Caco-2 (cell line): ENCODE data around the gene YJEFN3. TPM values are rescaled to one million over a fixed set of nuclear protein-coding genes. Genes with fewer than 3 reads are reported as not detected.

Source experiments
- BruUV-seq: library from RNA; stranded (reverse); fragments of 400-500 nt; replicated peaks from 2 replicates; lab custom pipeline; 2021; lab: Mats Ljungman, UMichigan
- CTCF ChIA-PET: fragments of 300-600 bp; sonication (Branson Sonifier 250); formaldehyde crosslinking; loops from one replicate; lab custom pipeline; 2022; ENCODE audit warnings: antibody characterized with exemption; lab: Charles Lee
- POLR2A ChIA-PET: fragments of 300-600 bp; sonication (Branson Sonifier 250); formaldehyde crosslinking; loops from one replicate; lab custom pipeline; 2022; ENCODE audit warnings: antibody characterized with exemption; lab: Charles Lee
- DNase-seq, 2 experiments: peaks; one replicate each; pipeline versions ENCODE4 v3.0.0 to v3.0.0-alpha.2; 2020 to 2022
- H3K27me3 ChIP-seq: replicated peaks from 2 replicates; pipeline ENCODE4 v1.6.0; 2011; ENCODE audit warnings: low read length; ENCODE audit not compliant: control insufficient read depth, insufficient read depth
- H3K36me3 ChIP-seq: 2 replicates; pipeline ENCODE4 v1.5.1; 2011; ENCODE audit warnings: low read length; ENCODE audit not compliant: control insufficient read depth, insufficient read depth
- H3K4me1 ChIP-seq: fragments of 250-450 bp; sonication (Bioruptor Pico); 2 replicates; pipeline ENCODE4 v1.5.1; 2020; ENCODE audit warnings: mild to moderate bottlenecking
- H3K4me3 ChIP-seq: 2 replicates; pipeline ENCODE4 v1.5.1; 2011; ENCODE audit warnings: low read depth, mild to moderate bottlenecking, control low read depth, low read length
- H3K9me3 ChIP-seq: fragments of 250-450 bp; sonication (Bioruptor Pico); 2 replicates; pipeline ENCODE4 v1.5.1; 2020; ENCODE audit warnings: mild to moderate bottlenecking, moderate library complexity
- H3K27ac Mint-ChIP-seq: one replicate; pipeline ENCODE4 v1.8.0; 2022; ENCODE audit warnings: mixed read lengths; ENCODE audit not compliant: unreplicated experiment
- H3K27me3 Mint-ChIP-seq: one replicate; pipeline ENCODE4 v1.8.0; 2022; ENCODE audit warnings: mixed read lengths; ENCODE audit not compliant: insufficient read depth, unreplicated experiment
- H3K36me3 Mint-ChIP-seq: one replicate; pipeline ENCODE4 v1.8.0; 2022; ENCODE audit warnings: mild to moderate bottlenecking, mixed read lengths; ENCODE audit not compliant: insufficient read depth, unreplicated experiment
- H3K4me1 Mint-ChIP-seq: one replicate; pipeline ENCODE4 v1.8.0; 2022; ENCODE audit warnings: low read depth, mixed read lengths; ENCODE audit not compliant: unreplicated experiment
- H3K4me3 Mint-ChIP-seq: one replicate; pipeline ENCODE4 v1.8.0; 2022; ENCODE audit warnings: mild to moderate bottlenecking, moderate library complexity, mixed read lengths; ENCODE audit not compliant: unreplicated experiment
- H3K9me3 Mint-ChIP-seq: one replicate; pipeline ENCODE4 v1.8.0; 2022; ENCODE audit warnings: mixed read lengths; ENCODE audit not compliant: unreplicated experiment
- intact Hi-C: fragments of 100-400 bp; cut with micrococcal nuclease; formaldehyde crosslinking; loops from one replicate; pipeline ENCODE4 v1.10.0; 2022; ENCODE audit not compliant: unreplicated experiment
- total RNA-seq: library from RNA; stranded (reverse); gene quantifications from 2 replicates; pipeline ENCODE4 v1.2.3, GENCODE V29; 2022
- TF ChIP-seq, protein P1 (sequence below), 2 experiments: fragments of 200-600 bp in 1 of 2; IDR thresholded peaks; 1 replicate in 1 of 2; 2 replicates in 1 of 2; pipeline versions ENCODE4 v1.5.1 to v1.8.0; 2011 to 2022; ENCODE audit warnings: antibody characterized with exemption in 1 of 2, control low read depth in 1 of 2, inconsistent platforms in 1 of 2, low read depth in 1 of 2, low read length in 1 of 2, mild to moderate bottlenecking in 1 of 2, moderate library complexity in 1 of 2; ENCODE audit not compliant: insufficient read depth in 1 of 2, severe bottlenecking in 1 of 2, unreplicated experiment in 1 of 2

Gene YJEFN3
- total RNA-seq, 1 experiment from 2014 or later = 8.1 TPM

DNA sequence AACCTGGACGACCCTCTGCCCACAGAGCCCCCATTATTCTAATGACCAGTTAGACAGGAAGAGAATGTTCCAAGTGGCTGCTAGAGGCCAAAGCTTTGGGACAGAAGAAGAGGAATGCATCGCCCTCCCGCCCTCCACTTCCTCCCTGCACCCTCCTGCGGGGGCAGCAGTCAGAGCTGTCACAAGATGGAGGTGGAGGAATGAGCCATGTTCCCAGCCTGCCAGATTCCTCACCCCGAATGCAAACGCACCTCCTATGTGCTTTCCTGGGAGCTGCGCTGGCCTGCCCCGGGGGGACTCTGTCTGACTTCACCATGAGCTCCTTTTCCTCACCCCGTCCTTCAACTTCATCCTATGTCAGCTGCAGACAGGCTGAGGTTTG, 1.7 kb downstream of the YJEFN3 start:
- Histone ChIP-seq H3K4me1 (no peaks in the 10 kb centered on the region), H3K4me3 (no peak overlapping the region), H3K27me3 (no peaks in the 10 kb centered on the region), H3K36me3 (no peaks in the 10 kb centered on the region), H3K9me3 (no peaks in the 10 kb centered on the region)
- Mint-ChIP-seq H3K27ac (no peak overlapping the region), H3K4me3 (no peak overlapping the region), H3K36me3 (peaks cover 42% of the 10 kb centered on the region), H3K27me3 (no peaks in the 10 kb centered on the region), H3K4me1 (peaks cover 10% of the 10 kb centered on the region), H3K9me3 (no peaks in the 10 kb centered on the region)
- intact Hi-C loops = loop anchor here (5.0 kb wide), 1 partner anchor 97 kb away; the partner anchor contains the start of gene LPAR2
- BruUV-seq = no TSS peak
- TF ChIP-seq, protein P1, sequence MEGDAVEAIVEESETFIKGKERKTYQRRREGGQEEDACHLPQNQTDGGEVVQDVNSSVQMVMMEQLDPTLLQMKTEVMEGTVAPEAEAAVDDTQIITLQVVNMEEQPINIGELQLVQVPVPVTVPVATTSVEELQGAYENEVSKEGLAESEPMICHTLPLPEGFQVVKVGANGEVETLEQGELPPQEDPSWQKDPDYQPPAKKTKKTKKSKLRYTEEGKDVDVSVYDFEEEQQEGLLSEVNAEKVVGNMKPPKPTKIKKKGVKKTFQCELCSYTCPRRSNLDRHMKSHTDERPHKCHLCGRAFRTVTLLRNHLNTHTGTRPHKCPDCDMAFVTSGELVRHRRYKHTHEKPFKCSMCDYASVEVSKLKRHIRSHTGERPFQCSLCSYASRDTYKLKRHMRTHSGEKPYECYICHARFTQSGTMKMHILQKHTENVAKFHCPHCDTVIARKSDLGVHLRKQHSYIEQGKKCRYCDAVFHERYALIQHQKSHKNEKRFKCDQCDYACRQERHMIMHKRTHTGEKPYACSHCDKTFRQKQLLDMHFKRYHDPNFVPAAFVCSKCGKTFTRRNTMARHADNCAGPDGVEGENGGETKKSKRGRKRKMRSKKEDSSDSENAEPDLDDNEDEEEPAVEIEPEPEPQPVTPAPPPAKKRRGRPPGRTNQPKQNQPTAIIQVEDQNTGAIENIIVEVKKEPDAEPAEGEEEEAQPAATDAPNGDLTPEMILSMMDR (IDR thresholded peaks at IDR 0.05; ENCODE audit: insufficient read depth in 1 of 2, low read depth in 1 of 2, low read length in 1 of 2, severe bottlenecking in 1 of 2, unreplicated experiment in 1 of 2) = peak in 1 of 2 experiments; percentile 14
- CTCF ChIA-PET = interaction anchor here (0.5 to 2.2 kb wide), 4 partner anchors 22 to 548 kb away, joined by 3 to 6 read pairs (median 4); partner anchors contain the start of gene GMIP
- DNase-seq = peak in 1 of 2 experiments; percentile 32
- POLR2A ChIA-PET = no interaction called here

- H3K4me1 Mint-ChIP-seq = peaks cover 10% of the 10 kb centered on the region
Measured at GRCh38 chr19:19530889-19531288, 2.2 kb downstream of the YJEFN3 start.

GRCh38 chr19:19531951-19532805, 3.5 kb downstream of the YJEFN3 start:
- peak; percentile 71 to 85 for DNase-seq
- no peaks in the 10 kb centered on the region for H3K27me3 Mint-ChIP-seq
- CTCF ChIA-PET = interaction anchor here (0.6 to 2.3 kb wide), 8 partner anchors 21 to 409 kb away, joined by 3 to 15 read pairs (median 4); partner anchors contain the start of genes GMIP and LPAR2
- Histone ChIP-seq H3K27me3 (no peaks in the 10 kb centered on the region), H3K36me3 (no peaks in the 10 kb centered on the region), H3K4me1 (no peaks in the 10 kb centered on the region), H3K4me3 (no peak overlapping the region), H3K9me3 (no peaks in the 10 kb centered on the region)
- intact Hi-C loops = loop anchor here (1.0 to 5.0 kb wide), 3 partner anchors 21 to 111 kb away; partner anchors contain the start of genes GMIP and LPAR2
- POLR2A ChIA-PET = interaction anchor here (1.2 kb wide), 1 partner anchor 96 kb away, joined by 7 read pairs; the partner anchor contains the start of gene LPAR2
- peaks cover 45% of the 10 kb centered on the region for H3K36me3 Mint-ChIP-seq
- BruUV-seq = no TSS peak
- no peak overlapping the region for H3K4me3 Mint-ChIP-seq
- TF ChIP-seq, protein P1 (IDR thresholded peaks at IDR 0.05; ENCODE audit: insufficient read depth in 1 of 2, low read depth in 1 of 2, low read length in 1 of 2, severe bottlenecking in 1 of 2, unreplicated experiment in 1 of 2) = peak; percentile 83 to 96
- no peaks in the 10 kb centered on the region for H3K9me3 Mint-ChIP-seq
- H3K4me1 Mint-ChIP-seq = peaks cover 10% of the 10 kb centered on the region
- no peak overlapping the region for H3K27ac Mint-ChIP-seq

More at GRCh38 chr19:19530889-19531288, 2.2 kb downstream of the YJEFN3 start:
- POLR2A ChIA-PET = no interaction called here
- Mint-ChIP-seq H3K27ac (no peak overlapping the region), H3K36me3 (peaks cover 43% of the 10 kb centered on the region), H3K27me3 (no peaks in the 10 kb centered on the region), H3K4me3 (no peak overlapping the region), H3K9me3 (no peaks in the 10 kb centered on the region)
- Histone ChIP-seq H3K9me3 (no peaks in the 10 kb centered on the region), H3K36me3 (no peaks in the 10 kb centered on the region), H3K4me1 (no peaks in the 10 kb centered on the region), H3K27me3 (no peaks in the 10 kb centered on the region), H3K4me3 (no peak overlapping the region)
- intact Hi-C loops = loop anchor here (5.0 kb wide), 1 partner anchor 96 kb away; the partner anchor contains the start of gene LPAR2
- no TSS peak for BruUV-seq
- CTCF ChIA-PET = interaction anchor here (0.5 to 1.8 kb wide), 3 partner anchors 22 to 548 kb away, joined by 3 to 6 read pairs (median 3); no protein-coding TSS in a partner anchor
- TF ChIP-seq, protein P1 (IDR thresholded peaks at IDR 0.05; ENCODE audit: insufficient read depth in 1 of 2, low read depth in 1 of 2, low read length in 1 of 2, severe bottlenecking in 1 of 2, unreplicated experiment in 1 of 2) = no peak
- DNase-seq = no peak
